Lung (tissue), 12 donors: ENCODE data around the gene SPRN. TPM values are rescaled to one million over a fixed set of nuclear protein-coding genes. Genes with fewer than 3 reads are reported as not detected.
"Not testable (repeated sequence)": the region's sequence is repeated elsewhere in the genome, so short reads cannot be mapped to it uniquely, and the experiment has no call there.

Source experiments
- ATAC-seq: fragments of 200-7000 bp; cut with Tn5 transposase; one replicate; pipeline ENCODE4 v1.9.1; 2020; ENCODE audit warnings: moderate number of reproducible peaks; ENCODE audit not compliant: insufficient read depth, low FRiP score
- DNase-seq, 3 donors: peaks; one replicate each; pipeline ENCODE4 v3.0.0-alpha.2; 2013 to 2017
- H3K27ac ChIP-seq, 2 donors: one replicate each; pipeline ENCODE4 v1.5.1; 2013; ENCODE audit warnings: mild to moderate bottlenecking in 2 of 2, moderate library complexity in 2 of 2, control low read depth in 1 of 2, inconsistent platforms in 1 of 2, low read depth in 1 of 2, low read length in 1 of 2
- H3K27me3 ChIP-seq, 3 donors: one replicate each; pipeline ENCODE4 v1.5.1; 2013; ENCODE audit warnings: low read length in 2 of 3; ENCODE audit not compliant: control insufficient read depth in 3 of 3, insufficient read depth in 3 of 3
- H3K36me3 ChIP-seq, 4 donors: one replicate each; pipeline ENCODE4 v1.5.1; 2013; ENCODE audit warnings: low read length in 4 of 4, mild to moderate bottlenecking in 1 of 4, moderate library complexity in 1 of 4; ENCODE audit not compliant: control insufficient read depth in 4 of 4, insufficient read depth in 4 of 4
- H3K4me1 ChIP-seq, 5 donors: one replicate each; pipeline ENCODE4 v1.5.1; 2013; ENCODE audit warnings: low read length in 5 of 5, mild to moderate bottlenecking in 2 of 5, moderate library complexity in 1 of 5; ENCODE audit not compliant: control insufficient read depth in 5 of 5, insufficient read depth in 5 of 5
- H3K4me3 ChIP-seq: one replicate; pipeline ENCODE4 v1.5.1; 2013; ENCODE audit warnings: mild to moderate bottlenecking, control low read depth, moderate library complexity
- H3K9ac ChIP-seq, 2 donors: one replicate each; pipeline ENCODE4 v1.5.1; 2013; ENCODE audit warnings: low read length in 2 of 2, control low read depth in 1 of 2; ENCODE audit not compliant: insufficient read depth in 1 of 2
- H3K9me3 ChIP-seq, 4 donors: one replicate each; pipeline ENCODE4 v1.5.1; 2013; ENCODE audit warnings: low read length in 3 of 4, mild to moderate bottlenecking in 1 of 4, moderate library complexity in 1 of 4; ENCODE audit not compliant: control insufficient read depth in 4 of 4, insufficient read depth in 3 of 4
- WGBS, 2 donors: extraction: QIAGEN DNeasy Blood & Tissue Kit; methylation state at CpG; one replicate each; pipeline ENCODE4 v1.1.7; 2013; 5-methylcytosine and 5-hydroxymethylcytosine counted together
- polyA plus RNA-seq, 2 donors: library from polyadenylated mRNA; stranded (reverse); fragments of 200-250 nt; gene quantifications; one replicate each; pipeline ENCODE4 v1.2.1, GENCODE V29; 2013
- total RNA-seq, 2 donors: library from RNA; depleted of rRNA in 1 of 2; stranded (reverse); fragments of >200 nt in 1 of 2; gene quantifications; one replicate each; pipeline ENCODE4 v1.2.1, GENCODE V29; 2014 to 2021
- TF ChIP-seq, protein P1 (sequence below): IDR thresholded peaks from 2 replicates; pipeline ENCODE4 v1.5.1; 2012; ENCODE audit warnings: mild to moderate bottlenecking; ENCODE audit errors: control extremely low read depth, extremely low read depth
- donor health status: control.
- donor health status: control.
- donor health status: Bipolar disorder and iron deficiency.
- donor health status: healthy.
- donor health status: DM: yes; HTN: yes; CAD: no.

SPRN gene
- total and polyA plus RNA-seq, 4 donors = 0.11 to 0.34 (median 0.16) TPM

DNA sequence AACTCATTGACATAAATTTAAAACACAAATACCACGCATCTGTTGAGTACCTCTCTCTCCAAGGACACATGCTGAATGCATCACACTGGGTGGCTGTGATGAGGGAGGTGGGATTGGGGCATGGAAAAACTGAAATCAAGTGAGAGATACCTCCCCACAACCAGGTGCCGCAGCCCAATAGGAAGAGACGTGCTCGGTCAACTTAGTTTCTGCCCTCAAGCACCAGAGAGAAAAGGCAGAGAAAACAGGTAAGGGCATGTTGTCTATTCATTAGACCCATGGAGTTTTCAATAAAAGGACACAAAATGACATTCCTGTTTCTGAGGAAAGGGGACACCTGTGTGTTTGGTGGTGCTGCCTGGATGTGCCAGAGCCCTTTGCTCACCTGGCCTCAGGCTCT lies 5.1 kb upstream of the SPRN start:
- not testable (repeated sequence) for H3K9me3 ChIP-seq, H3K27me3 ChIP-seq, H3K4me1 ChIP-seq, H3K27ac ChIP-seq, H3K36me3 ChIP-seq, H3K4me3 ChIP-seq, ATAC-seq, H3K9ac ChIP-seq, DNase-seq
- 81 to 86% methylated on average over 4 of the region's 4 CpGs for WGBS, 2 donors

DNA sequence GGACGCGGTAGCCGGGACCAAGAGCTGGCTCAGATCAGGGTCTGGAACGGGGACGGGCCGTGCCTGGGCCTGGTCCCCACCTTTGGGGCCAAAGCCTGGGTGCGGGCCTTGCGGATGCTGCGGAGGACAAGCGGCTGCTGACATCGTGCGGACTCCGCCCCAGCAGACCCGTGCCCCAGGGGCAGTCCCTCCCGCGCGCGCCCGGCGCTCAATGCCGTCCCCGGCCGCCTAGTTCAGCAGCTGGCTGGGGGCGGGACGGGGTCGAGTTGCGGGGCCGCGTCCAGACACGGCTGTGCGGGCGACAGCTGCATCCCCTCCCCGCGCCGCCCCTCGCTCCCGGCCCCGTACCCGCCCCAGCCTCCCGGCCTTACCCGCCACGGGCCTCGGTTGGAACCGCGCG lies 323 bp downstream of the SPRN start:
- H3K9me3 ChIP-seq, DNase-seq, H3K4me3 ChIP-seq, H3K4me1 ChIP-seq, H3K9ac ChIP-seq, H3K27me3 ChIP-seq, H3K27ac ChIP-seq, ATAC-seq: not testable (repeated sequence)
- WGBS, 2 donors = 0% methylated on average over 14 of the region's 46 CpGs; no CpG with 5 or more reads in 1 of the 2 donors
- H3K36me3 ChIP-seq = peaks cover 0 to 20% (median 3%) of the 10 kb centered on the region in 4 donors

DNA sequence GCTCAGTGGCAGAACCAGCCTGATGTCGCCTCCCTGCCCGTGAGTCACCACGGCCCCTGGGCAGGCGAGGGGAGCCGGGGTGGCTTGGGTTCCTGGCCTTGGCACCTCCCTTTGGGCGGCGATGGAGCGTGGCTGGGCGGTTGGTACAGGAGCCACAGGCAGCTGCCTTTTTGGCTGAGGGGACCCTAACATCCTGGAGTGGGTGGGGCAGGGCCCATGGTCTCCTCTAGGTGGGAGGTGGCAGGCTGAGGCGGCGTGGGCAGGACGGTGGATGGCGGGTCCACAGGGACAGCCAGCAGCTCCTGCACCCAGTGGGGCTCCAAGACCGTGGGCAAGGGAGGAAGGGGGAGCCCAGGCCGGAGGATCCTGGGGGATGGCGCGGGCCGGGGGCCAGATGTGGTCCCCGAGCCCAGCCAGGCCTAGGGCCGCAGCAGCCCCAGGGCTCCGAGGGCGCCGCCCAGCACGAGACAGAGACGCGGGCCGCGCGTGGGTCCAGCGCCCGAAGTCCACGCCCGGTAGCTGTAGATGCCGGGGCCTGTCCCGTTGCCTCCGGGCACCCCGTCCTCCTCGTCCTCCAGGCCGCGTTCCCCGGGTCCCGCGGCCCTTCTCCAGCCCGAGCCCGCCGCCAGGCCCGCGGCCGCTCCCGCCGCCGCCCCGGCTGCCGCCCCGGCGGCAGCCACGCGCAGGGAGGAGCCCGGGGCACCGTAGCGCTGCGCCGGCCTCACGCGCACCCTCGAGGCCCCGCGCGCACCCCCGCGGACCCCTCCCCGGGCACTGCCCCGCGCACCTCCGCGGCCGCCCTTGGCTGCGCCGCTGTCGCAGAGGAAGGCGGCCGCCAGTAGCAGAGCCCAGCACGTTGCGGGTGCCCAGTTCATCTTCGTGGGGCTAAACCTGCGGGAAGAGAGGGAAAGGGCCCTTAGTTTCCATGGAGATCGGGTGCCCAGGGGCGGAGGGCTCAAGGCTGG lies 1.3 kb downstream of the SPRN start:
- H3K36me3 ChIP-seq = peaks cover 0 to 26% (median 5%) of the 10 kb centered on the region in 4 donors
- DNase-seq (peak in 1 of 3 donors; percentile 7), ATAC-seq (no peak)
- H3K4me3 ChIP-seq = no peak overlapping the region
- H3K4me1 ChIP-seq = peaks cover 0 to 5% (median 0%) of the 10 kb centered on the region in 5 donors
- 17 to 25% methylated on average over 60 to 88 of the region's 88 CpGs for WGBS, 2 donors
- TF ChIP-seq, protein P1, sequence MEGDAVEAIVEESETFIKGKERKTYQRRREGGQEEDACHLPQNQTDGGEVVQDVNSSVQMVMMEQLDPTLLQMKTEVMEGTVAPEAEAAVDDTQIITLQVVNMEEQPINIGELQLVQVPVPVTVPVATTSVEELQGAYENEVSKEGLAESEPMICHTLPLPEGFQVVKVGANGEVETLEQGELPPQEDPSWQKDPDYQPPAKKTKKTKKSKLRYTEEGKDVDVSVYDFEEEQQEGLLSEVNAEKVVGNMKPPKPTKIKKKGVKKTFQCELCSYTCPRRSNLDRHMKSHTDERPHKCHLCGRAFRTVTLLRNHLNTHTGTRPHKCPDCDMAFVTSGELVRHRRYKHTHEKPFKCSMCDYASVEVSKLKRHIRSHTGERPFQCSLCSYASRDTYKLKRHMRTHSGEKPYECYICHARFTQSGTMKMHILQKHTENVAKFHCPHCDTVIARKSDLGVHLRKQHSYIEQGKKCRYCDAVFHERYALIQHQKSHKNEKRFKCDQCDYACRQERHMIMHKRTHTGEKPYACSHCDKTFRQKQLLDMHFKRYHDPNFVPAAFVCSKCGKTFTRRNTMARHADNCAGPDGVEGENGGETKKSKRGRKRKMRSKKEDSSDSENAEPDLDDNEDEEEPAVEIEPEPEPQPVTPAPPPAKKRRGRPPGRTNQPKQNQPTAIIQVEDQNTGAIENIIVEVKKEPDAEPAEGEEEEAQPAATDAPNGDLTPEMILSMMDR = no peak
- no peak overlapping the region for H3K27ac ChIP-seq
- H3K9ac ChIP-seq = no peak overlapping the region
- H3K27me3 ChIP-seq = peaks cover 0 to 4% (median 0%) of the 10 kb centered on the region in 3 donors
- H3K9me3 ChIP-seq = peaks cover 0 to 5% (median 0%) of the 10 kb centered on the region in 4 donors

DNA sequence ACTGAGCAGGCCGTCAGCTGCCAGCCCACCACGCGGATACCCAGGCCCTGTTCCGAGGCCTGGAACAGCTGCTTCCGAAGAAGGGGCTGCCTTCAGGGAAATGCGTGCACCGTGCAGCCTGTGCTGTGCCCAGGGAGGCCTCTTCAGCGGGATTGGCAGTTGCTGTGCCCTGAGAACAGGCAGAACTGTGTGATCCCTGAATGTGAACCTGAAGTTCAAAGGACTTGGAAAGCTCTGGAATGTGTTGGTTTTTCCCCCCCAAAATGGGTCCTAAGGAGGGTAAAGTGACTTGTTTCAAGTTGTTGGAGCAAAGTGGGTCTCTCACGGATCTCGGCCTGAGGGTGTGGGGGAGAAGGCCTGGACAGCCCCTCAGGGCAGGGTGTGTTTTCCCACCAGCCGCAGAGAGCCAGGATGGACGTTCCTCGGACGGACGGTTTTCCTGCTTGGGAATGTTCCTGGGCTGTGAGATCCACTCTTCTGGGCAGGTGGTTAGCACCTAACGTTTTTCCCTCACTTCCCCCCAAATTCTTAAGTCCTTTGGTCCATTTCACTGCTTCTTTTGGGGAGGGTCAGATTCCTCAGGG lies 2.1 kb downstream of the SPRN start:
- no peak overlapping the region for H3K4me3 ChIP-seq
- WGBS, 2 donors = 84 to 89% methylated on average over 16 of the region's 16 CpGs
- no peak overlapping the region for H3K9ac ChIP-seq
- DNase-seq = no peak
- peaks cover 0 to 5% (median 0%) of the 10 kb centered on the region in 4 donors for H3K9me3 ChIP-seq
- peaks cover 0 to 26% (median 5%) of the 10 kb centered on the region in 4 donors for H3K36me3 ChIP-seq
- H3K27ac ChIP-seq = no peak overlapping the region
- peaks cover 0 to 4% (median 0%) of the 10 kb centered on the region in 3 donors for H3K27me3 ChIP-seq
- peaks cover 0 to 5% (median 0%) of the 10 kb centered on the region in 5 donors for H3K4me1 ChIP-seq
- TF ChIP-seq, protein P1 = no peak
- no peak for ATAC-seq
